ENCODE measurements around the gene NAA40.
A peak's percentile ranks its signal among the peaks of the same experiment; 100 is the strongest.
"Not testable (repeated sequence)": the region's sequence is repeated elsewhere in the genome, so short reads cannot be mapped to it uniquely, and the experiment has no call there.

The NAA40 gene

GRCh38 chr11:63939397-63939891 is 642 bp downstream of the NAA40 start:
- DNase-seq (ENCODE audit: low spot score) = no peak

GRCh38 chr11:63940786-63941185 is 2.0 kb downstream of the NAA40 start:
- no peak for DNase-seq (ENCODE audit: low spot score)

- no peak for DNase-seq (ENCODE audit: low spot score)
Measured at GRCh38 chr11:63941901-63942300, 3.1 kb downstream of the NAA40 start.

GRCh38 chr11:63942803-63943202 is 4.0 kb downstream of the NAA40 start:
- DNase-seq (ENCODE audit: low spot score) = no peak

- DNase-seq (ENCODE audit: low spot score) = no peak
Measured at GRCh38 chr11:63944987-63945386, 6.2 kb downstream of the NAA40 start.

- DNase-seq (ENCODE audit: low spot score) = peak; percentile 59
Measured at GRCh38 chr11:63945477-63946163, 6.8 kb downstream of the NAA40 start.

GRCh38 chr11:63951779-63952536 is 13.2 kb downstream of the NAA40 start:
- peak; percentile 24 for DNase-seq (ENCODE audit: low spot score)

GRCh38 chr11:63952570-63952969 is 13.8 kb downstream of the NAA40 start:
- no peak for DNase-seq (ENCODE audit: low spot score)

GRCh38 chr11:63958008-63958407 is 19.2 kb downstream of the NAA40 start:
- DNase-seq (ENCODE audit: low spot score) = no peak

- DNase-seq (ENCODE audit: low spot score) = peak; percentile 31
Measured at GRCh38 chr11:63961608-63962412, 23.0 kb downstream of the NAA40 start.

GRCh38 chr11:63963895-63964294 is 25.1 kb downstream of the NAA40 start:
- not testable (repeated sequence) for DNase-seq (ENCODE audit: low spot score)

- no peak for DNase-seq (ENCODE audit: low spot score)
Measured at GRCh38 chr11:63966444-63966843, 27.6 kb downstream of the NAA40 start.

GRCh38 chr11:63969461-63969860 is 30.7 kb downstream of the NAA40 start:
- no peak for DNase-seq (ENCODE audit: low spot score)

GRCh38 chr11:63970902-63971301 is 32.1 kb downstream of the NAA40 start:
- DNase-seq (ENCODE audit: low spot score) = no peak

GRCh38 chr11:63973912-63974258 is 35.1 kb downstream of the NAA40 start:
- DNase-seq (ENCODE audit: low spot score) = not testable (repeated sequence)

- DNase-seq (ENCODE audit: low spot score) = peak; percentile 98
Measured at GRCh38 chr11:63974259-63975143, 35.7 kb downstream of the NAA40 start, which contains the start of gene COX8A. Gene COX8A (plus strand): TSS chr11:63974620. CDS start chr11:63974681, 61 bp downstream.

- DNase-seq (ENCODE audit: low spot score) = no peak
Measured at GRCh38 chr11:63978551-63979239, 39.9 kb downstream of the NAA40 start.

- no peak for DNase-seq (ENCODE audit: low spot score)
Measured at GRCh38 chr11:63979426-63979825, 40.6 kb downstream of the NAA40 start.

- peak; percentile 70 for DNase-seq (ENCODE audit: low spot score)
Measured at GRCh38 chr11:63985812-63986155, 47.0 kb downstream of the NAA40 start.

GRCh38 chr11:63986156-63986931 is 47.5 kb downstream of the NAA40 start, which contains the start of gene OTUB1:
Gene OTUB1 (plus strand): TSS chr11:63986438. CDS start chr11:63986457, 19 bp downstream.
- peak; percentile 87 for DNase-seq (ENCODE audit: low spot score)
